ENCODE measurements around the gene TEX101.

DNA sequence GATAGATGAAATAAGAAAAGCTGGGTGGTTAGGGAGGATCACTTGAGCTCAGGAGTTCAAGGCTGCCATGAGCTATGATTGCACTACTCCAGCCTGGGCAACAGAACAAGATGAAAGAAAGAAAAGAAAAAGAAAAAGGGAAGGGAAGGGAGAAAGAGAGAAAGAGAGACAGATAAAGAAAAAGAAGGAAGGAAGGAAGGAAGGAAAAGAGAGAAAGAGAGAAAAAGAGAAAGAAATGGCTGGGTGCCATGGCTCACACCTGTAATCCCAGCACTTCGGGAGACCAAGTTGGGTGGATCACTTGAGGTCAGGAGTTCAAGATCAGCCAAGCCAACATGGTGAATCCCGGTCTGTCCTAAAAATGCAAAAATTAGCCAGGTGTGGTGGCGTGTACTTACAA is 21.1 kb downstream of the TEX101 start:
- no peak for TF ChIP-seq POLR2A (IDR thresholded peaks at IDR 0.05)
- no peak for TF ChIP-seq POLR2AphosphoS5 (IDR thresholded peaks at IDR 0.05)
